ELR (cell line): ENCODE results near the gene PHACTR1.
"Not testable (repeated sequence)": the region's sequence is repeated elsewhere in the genome, so short reads cannot be mapped to it uniquely, and the experiment has no call there.

Experiments used
- DNase-seq: peaks from one replicate; pipeline ENCODE4 v3.0.0-alpha.2; 2015; ENCODE audit warnings: low read depth

PHACTR1 gene

GRCh38 chr6:12716298-12716916, at the start of gene PHACTR1:
Gene PHACTR1, plus strand, starts transcription at chr6:12716767.
- DNase-seq = no peak

GRCh38 chr6:12666886-12667285, 49.7 kb upstream of the PHACTR1 start:
- DNase-seq = no peak

- DNase-seq = no peak
These were observed 40.6 kb upstream of the PHACTR1 start for GRCh38 chr6:12675931-12676330.

- no peak for DNase-seq
These were observed 37.2 kb upstream of the PHACTR1 start for GRCh38 chr6:12679341-12679740.

GRCh38 chr6:12693122-12693521, 23.4 kb upstream of the PHACTR1 start:
- DNase-seq = no peak

GRCh38 chr6:12698298-12698697, 18.3 kb upstream of the PHACTR1 start:
- no peak for DNase-seq

GRCh38 chr6:12704946-12705345, 11.6 kb upstream of the PHACTR1 start:
- DNase-seq = no peak

GRCh38 chr6:12709116-12709515, 7.5 kb upstream of the PHACTR1 start:
- peak; percentile 92 for DNase-seq

- no peak for DNase-seq
These were observed 6.9 kb upstream of the PHACTR1 start for GRCh38 chr6:12709556-12710232.

GRCh38 chr6:12710921-12711320, 5.6 kb upstream of the PHACTR1 start:
- DNase-seq = no peak

GRCh38 chr6:12714022-12714421, 2.5 kb upstream of the PHACTR1 start:
- no peak for DNase-seq

- DNase-seq = peak; percentile 17
These were observed 1.1 kb upstream of the PHACTR1 start for GRCh38 chr6:12715437-12715836.

- DNase-seq = peak; percentile 33
These were observed 789 bp downstream of the PHACTR1 start for GRCh38 chr6:12717356-12717755.

- DNase-seq = peak; percentile 93
These were observed 1.4 kb downstream of the PHACTR1 start for GRCh38 chr6:12718015-12718414.

GRCh38 chr6:12719017-12719416, 2.5 kb downstream of the PHACTR1 start:
- peak; percentile 19 for DNase-seq

- no peak for DNase-seq
These were observed 3.7 kb downstream of the PHACTR1 start for GRCh38 chr6:12720310-12720709.

- no peak for DNase-seq
These were observed 8.7 kb downstream of the PHACTR1 start for GRCh38 chr6:12725263-12725662.

GRCh38 chr6:12729467-12729866, 12.9 kb downstream of the PHACTR1 start:
- no peak for DNase-seq

GRCh38 chr6:12730809-12731208, 14.2 kb downstream of the PHACTR1 start:
- not testable (repeated sequence) for DNase-seq

GRCh38 chr6:12733876-12734275, 17.3 kb downstream of the PHACTR1 start:
- DNase-seq = no peak

GRCh38 chr6:12735786-12736185, 19.2 kb downstream of the PHACTR1 start:
- DNase-seq = no peak

- DNase-seq = no peak
These were observed 31.8 kb downstream of the PHACTR1 start for GRCh38 chr6:12748411-12748810.

GRCh38 chr6:12748815-12749521, 32.4 kb downstream of the PHACTR1 start:
- peak; percentile 78 for DNase-seq
